A673 (cell line): ENCODE measurements around the gene WNK2.

Source experiments
- EZH2 ChIP-seq: fragments of 200-600 bp; sonication (generic); IDR thresholded peaks from 2 replicates; pipeline ENCODE4 v1.6.1; 2017; ENCODE audit warnings: borderline replicate concordance, low read depth, mild to moderate bottlenecking, mixed read lengths, antibody characterized with exemption, low read length; ENCODE audit not compliant: poor library complexity, severe bottlenecking
- TF ChIP-seq, protein P1 (sequence below): fragments of 300-800, 200-600 bp; sonication (generic); conservative IDR thresholded peaks from 2 replicates; pipeline ENCODE4 v1.5.1; 2017; ENCODE audit warnings: low read depth, mild to moderate bottlenecking, antibody characterized with exemption, low read length, moderate library complexity, mixed read lengths

DNA sequence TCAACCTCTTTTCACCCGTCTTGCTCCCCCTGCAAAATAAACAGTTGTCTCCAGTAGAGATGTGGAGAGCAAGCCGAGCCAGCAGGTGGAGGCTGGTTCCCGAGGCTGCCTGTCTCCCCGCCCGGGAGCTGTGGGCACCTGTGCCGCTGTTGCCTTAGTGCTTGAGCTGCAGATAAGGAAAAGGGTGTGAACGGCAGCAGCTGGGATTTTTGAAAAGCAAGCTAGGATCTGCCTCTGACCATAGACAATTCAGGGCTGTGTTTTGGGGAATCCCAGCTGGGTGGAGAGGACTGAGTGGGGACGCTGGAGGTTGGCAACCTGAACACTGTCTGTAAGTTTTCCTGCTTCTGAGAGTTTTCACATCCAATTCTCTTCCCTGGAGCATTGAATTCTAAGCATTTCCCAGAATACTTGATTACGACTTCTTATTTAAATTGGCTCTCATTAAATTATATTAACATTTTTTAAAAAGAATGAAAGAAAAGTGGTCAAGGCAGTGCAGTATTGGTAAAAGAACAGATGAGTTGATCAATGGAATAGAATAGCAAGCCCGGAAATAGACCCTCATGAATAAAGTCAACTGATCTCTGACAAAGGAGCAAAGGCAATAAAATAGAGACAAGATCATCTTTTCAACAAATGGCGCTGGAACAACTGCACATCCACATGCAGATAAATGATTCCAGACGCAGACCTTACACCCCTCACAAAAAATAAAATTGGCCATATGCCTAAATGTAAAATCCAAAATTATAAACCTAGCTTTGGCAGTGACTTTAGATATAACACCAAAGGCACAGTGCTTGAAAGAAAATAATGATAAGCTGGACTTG is 9.7 kb downstream of the WNK2 start:
- TF ChIP-seq, protein P1, sequence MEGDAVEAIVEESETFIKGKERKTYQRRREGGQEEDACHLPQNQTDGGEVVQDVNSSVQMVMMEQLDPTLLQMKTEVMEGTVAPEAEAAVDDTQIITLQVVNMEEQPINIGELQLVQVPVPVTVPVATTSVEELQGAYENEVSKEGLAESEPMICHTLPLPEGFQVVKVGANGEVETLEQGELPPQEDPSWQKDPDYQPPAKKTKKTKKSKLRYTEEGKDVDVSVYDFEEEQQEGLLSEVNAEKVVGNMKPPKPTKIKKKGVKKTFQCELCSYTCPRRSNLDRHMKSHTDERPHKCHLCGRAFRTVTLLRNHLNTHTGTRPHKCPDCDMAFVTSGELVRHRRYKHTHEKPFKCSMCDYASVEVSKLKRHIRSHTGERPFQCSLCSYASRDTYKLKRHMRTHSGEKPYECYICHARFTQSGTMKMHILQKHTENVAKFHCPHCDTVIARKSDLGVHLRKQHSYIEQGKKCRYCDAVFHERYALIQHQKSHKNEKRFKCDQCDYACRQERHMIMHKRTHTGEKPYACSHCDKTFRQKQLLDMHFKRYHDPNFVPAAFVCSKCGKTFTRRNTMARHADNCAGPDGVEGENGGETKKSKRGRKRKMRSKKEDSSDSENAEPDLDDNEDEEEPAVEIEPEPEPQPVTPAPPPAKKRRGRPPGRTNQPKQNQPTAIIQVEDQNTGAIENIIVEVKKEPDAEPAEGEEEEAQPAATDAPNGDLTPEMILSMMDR = no peak
- TF ChIP-seq EZH2 = no peak
